SHP77 (cell line): ENCODE results near the gene ST6GALNAC1.
"Not testable (repeated sequence)": the region's sequence is repeated elsewhere in the genome, so short reads cannot be mapped to it uniquely, and the experiment has no call there.

Source experiments
- DNase-seq, 2 experiments: peaks; one replicate each; lab custom pipeline; 2025; lab: John Stamatoyannopoulos, UW

Gene ST6GALNAC1

GRCh38 chr17:76611758-76612157, 31.8 kb downstream of the ST6GALNAC1 start:
- no peak for DNase-seq

GRCh38 chr17:76611080-76611749, 32.3 kb downstream of the ST6GALNAC1 start:
- DNase-seq = not testable (repeated sequence)

- not testable (repeated sequence) for DNase-seq
Observed at GRCh38 chr17:76606685-76607084, 36.9 kb downstream of the ST6GALNAC1 start.

GRCh38 chr17:76601065-76601464, 42.5 kb downstream of the ST6GALNAC1 start:
- no peak for DNase-seq

DNA sequence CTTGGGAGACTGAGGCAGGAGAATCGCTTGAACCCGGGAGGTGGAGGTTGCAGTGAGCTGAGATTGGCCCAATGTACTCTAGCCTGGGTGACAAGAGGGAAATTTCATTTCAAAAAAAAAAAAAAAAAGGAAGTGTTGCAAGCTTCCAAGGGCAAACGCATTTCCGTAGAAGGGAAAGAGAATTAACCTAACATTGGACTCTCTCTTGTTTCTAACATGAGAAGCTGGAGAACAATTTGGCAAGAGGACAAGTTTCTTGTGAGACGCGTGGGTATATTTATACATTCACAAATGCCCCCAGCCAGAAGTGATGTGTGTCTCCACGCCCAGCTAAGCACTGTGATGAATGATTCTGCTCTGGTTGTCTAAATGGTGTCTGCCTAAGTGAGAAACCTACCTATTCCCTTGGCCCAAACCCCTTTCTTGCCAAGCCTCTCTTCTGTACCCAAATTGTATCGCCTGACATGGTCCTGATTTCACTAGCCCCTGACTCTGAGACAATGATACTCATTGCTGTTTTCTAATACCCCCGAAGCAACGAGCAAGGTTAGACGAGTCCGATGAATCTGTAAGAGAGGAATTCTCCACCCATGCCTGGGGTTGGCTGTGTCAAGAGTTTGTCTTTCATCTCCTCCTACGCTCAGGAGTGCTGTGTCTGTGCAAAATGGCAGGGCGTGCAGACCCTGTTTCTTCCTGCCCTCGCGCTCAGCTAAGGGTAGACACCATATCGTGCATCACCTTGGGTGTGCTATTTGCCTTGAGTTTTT, 43.7 kb downstream of the ST6GALNAC1 start:
- DNase-seq = no peak

- DNase-seq = peak; percentile 76 to 90
Observed at GRCh38 chr17:76598004-76598439, 45.5 kb downstream of the ST6GALNAC1 start.

DNA sequence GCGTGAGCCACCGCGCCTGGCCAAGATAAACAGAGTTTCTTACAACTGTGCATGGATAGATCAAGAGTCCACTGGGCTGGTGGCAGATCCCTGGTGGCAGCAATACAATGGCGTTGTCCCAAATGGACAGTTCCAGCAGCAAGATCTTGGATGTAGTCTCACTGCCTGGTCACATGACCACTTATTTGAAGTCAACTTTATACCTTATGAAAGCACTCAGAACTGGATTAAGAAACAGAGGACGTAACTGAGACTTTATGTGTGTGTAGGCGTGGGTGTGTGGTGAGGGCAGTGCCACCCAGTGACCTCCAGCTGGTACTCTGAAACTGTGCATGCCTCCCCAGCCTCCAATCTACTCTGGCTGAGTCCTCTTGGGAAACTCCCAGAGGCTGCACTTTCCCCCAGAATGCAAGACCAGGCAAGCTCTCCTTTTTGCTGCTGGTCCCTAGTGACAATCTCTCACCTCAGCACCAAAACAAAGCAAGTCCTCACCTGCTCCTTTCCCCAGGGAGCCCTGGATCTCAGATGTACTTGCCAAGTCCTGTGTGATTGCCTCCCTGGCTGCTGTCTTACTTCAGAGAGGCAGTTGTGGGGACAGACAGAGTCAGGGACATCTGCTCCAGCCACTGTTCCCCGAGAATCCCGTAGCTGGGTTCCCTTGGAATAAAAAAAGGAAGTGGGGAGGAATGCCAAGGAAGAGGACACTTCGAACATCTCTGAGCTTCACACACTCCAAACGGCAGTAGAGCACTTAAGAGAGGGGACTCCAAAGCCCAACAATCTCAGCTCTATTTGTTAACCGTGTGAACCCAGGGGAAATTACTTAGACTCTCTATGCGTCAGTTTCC, 46.2 kb downstream of the ST6GALNAC1 start:
- DNase-seq = peak; percentile 27 to 55

- DNase-seq = no peak
Observed at GRCh38 chr17:76594690-76595089, 48.9 kb downstream of the ST6GALNAC1 start.

GRCh38 chr17:76593959-76594358, 49.6 kb downstream of the ST6GALNAC1 start:
- DNase-seq = peak in 1 of 2 experiments; percentile 20

DNA sequence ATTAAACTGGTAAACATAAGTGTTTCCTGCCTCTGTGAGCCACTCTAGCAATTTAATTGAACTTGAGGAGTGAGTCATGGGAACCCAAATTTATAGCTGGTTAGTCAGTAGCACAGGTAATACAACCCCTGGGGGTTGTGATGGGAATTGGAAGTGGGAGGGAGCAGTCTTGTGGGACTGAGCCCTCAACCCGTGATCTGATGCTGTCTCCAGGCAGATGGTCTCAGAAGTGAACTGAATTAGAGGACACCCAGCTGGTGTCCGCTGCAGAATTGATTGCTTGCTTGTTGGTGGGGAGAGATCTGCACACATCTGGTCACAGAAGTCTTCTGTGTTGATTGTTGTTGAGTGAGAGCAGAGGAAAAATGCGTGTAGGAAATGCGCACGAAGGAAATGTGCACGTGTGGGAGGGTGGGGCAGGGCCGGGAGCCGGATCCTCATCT, 50.2 kb downstream of the ST6GALNAC1 start:
- peak; percentile 52 to 63 for DNase-seq

DNA sequence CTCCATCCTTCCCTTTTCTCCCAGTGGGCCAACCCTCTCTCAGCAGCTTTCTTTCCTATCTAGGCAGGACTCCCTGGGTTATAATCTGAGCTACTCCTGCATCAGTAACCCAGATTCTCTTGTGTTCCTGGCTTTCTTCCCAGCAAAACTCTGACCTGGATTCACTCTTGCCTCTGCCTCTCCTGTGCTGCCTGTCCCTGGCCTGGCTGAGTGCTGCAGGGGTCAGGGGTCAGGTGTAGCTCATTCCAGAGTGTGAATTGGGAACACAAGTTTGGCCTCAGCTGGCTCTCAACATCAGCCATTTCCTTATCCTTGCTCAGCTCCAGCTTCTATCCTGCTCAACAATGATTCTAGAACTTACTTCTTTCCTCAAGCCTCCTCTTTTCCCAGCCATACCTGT, 55.4 kb downstream of the ST6GALNAC1 start:
- no peak for DNase-seq

- peak; percentile 69 to 79 for DNase-seq
Observed at GRCh38 chr17:76586741-76587487, 56.6 kb downstream of the ST6GALNAC1 start.

DNA sequence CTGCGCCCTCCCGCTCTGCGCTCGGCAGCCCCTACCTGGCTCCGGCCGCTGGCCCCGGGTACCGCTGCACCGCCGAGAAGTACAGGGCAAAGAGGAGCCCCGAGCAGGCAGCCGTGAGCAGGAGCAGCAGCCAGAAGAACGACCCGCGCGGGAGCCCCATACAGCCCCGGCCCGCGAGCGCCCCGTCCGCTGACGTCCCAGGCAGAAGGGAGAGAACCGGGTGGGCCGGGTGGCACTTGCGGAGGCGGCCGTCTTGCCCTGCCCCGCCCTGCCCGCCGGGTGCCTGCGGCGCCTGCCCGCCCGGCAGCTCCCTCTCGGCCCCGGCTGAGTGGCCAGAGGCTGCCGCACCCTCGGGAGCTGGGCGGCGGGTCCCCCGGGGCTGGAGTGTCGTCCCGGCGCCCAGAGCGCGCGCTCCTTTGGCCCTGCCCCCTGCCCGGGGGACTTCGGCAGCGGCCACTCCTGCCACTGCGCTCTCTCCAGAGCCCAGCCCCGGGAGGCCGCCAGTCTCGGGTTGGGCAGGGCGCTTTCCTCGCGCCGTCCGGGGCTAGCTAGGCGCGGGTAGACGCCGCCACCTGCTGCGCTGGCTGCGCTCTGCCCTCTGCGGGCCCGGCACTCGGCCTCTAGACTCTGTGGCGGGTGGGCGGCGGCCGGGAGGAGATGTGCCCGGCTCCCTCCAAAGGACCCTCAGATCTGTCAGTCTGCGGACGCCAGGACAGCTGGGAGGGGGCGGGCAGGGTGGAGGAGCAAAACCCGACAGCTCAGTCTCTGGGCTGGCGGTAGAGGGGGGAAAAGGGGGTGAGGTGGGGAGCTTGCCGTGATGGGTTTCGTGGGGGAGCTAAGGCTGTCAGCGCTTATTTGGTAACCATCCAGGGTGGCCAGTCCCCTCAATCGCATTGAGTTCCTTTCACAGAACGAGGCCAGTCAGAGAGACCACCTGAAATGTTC, 57.6 kb downstream of the ST6GALNAC1 start, which contains the start of gene ST6GALNAC2:
TSS of gene ST6GALNAC2 (minus strand) at position 212 of the 945 bp plus-strand sequence. CDS start at position 160, 52 bp downstream.
- DNase-seq = peak; percentile 32 to 71

GRCh38 chr17:76585033-76585648, 58.4 kb downstream of the ST6GALNAC1 start:
- DNase-seq = no peak

DNA sequence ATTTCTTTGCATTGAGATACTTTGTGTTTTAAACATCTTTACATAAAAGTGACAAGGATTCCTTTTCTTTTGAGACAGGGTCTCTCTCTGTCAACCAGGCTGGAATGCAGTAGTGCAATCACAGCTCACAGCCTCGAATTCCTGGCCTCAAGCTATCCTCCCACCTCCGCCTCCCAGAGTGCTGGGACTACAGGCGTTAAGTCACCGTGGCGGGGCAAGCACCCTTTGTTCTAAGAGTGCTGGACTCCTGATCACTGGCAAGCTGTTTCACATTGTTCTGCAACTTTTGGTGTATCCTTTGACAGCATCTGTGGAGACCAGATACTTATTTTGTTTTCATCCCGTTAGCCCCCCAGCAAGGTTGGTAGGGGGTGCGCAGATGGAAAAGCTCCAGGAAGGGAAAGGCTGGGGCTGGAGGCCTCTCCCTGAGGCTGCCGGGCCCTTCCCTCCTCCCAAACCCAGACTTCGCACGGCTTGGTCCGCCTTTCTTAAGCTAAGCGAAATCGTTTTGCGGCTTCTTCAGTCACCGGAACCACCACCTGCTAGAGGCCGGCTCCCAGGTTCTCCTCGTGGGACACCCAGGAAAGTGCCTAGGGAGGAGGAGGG, 59.0 kb downstream of the ST6GALNAC1 start:
- DNase-seq = no peak

- DNase-seq = no peak
Observed at GRCh38 chr17:76582660-76583059, 60.9 kb downstream of the ST6GALNAC1 start.

DNA sequence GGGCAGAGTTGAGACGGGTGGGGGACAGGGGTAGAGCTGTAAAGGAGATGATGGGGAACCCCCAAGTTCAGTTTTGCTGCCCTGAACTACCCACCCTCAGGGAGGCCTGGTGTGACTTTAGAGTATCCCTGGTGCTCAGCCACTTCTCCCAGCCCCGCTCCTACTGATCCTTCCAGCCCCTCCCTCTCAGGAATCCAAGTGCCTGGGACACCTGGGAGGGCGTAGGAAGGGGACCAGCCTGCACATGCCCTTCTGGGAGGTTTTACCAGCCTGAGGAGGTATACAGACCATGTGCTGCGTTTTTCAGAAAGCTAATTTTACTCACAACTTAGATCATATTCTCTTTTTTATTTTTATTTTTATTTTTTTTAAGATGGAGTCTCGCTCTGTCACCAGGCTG, 62.0 kb downstream of the ST6GALNAC1 start:
- DNase-seq = no peak

DNA sequence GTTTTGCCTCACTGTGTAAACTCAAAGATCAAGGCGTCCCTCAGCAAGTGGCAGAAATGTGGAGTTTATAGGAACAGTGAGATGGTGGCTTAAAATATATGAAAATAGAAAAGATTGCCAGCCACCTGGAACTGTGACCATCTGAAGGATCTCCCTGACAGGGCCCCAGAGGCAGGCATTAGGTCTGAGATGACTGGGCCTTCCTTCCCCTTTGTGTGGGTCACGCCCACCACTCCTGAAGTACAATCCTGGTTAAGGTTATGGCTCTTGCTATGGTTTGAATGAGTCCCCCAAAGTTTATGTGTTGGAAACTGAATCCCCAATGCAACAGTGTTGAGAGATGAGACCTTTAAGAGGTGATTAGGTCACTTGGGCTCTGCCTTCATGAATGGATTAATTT, 64.3 kb downstream of the ST6GALNAC1 start:
- no peak for DNase-seq

DNA sequence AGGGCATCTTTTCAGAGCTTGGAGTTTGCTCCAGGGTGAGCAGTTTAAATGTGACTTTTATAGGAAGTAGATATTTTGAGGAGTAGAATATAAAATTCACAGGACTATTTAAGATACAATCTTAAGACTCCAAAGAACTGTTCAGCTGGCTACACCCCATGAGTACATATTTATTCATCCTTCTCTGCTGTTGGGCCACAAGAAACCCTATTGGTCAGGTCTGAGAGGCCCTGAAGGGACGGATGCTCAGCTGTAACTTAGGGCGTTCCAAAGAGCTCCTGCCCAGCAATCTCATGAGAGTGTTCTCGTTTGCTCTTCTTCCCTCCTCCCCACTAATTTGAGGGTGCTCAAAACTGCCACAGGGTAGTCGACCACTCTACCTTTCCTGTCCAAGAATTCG, 65.2 kb downstream of the ST6GALNAC1 start:
- no peak for DNase-seq
